ENCODE data around the gene PCBP3.

DNA sequence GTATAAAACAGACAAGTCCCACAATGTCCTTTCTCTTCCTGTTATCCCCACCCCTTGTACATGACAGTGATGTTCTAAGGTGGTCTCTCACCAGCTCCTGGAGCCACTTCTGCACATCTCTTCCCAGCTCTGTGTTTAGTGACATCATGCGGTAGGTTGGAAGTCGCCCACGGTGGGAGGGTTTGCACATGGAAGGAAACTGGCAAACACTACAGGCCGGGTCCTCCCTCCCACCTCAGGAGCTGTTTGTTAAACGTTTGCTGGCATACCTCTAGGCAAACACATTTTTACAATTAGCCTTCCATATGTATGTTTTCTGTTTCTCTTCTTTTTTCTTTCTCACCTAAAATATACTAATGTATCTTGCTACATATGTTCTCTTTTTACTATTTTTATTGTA lies 107.4 kb downstream of the PCBP3 start:
- TF ChIP-seq POLR2A (IDR thresholded peaks at IDR 0.05; ENCODE audit: low read depth, low read length) (no peak), POLR2AphosphoS5 (IDR thresholded peaks at IDR 0.05; ENCODE audit: low read depth, low read length) (no peak), TAF1 (IDR thresholded peaks at IDR 0.05; ENCODE audit: borderline replicate concordance, low read depth, low read length) (no peak)
